Loucy (cell line): ENCODE measurements around the gene BEND7.

ENCODE experiments used
- H2AFZ ChIP-seq: fragments of 200-600 bp; sonication (generic); 2 replicates; pipeline ENCODE4 v1.6.0; 2016; ENCODE audit warnings: antibody characterized with exemption, mild to moderate bottlenecking, low read length, moderate library complexity
- H3F3A ChIP-seq: fragments of 200-600 bp; 2 replicates; pipeline ENCODE4 v1.6.0; 2016; ENCODE audit warnings: antibody characterized with exemption, low read depth, mild to moderate bottlenecking
- H3K27me3 ChIP-seq: fragments of 200-600 bp; sonication (generic); 2 replicates; pipeline ENCODE4 v1.6.1; 2014; ENCODE audit warnings: low read length, mild to moderate bottlenecking; ENCODE audit not compliant: insufficient read depth, poor library complexity, severe bottlenecking
- H3K36me3 ChIP-seq: fragments of 200-600 bp; sonication (generic); 2 replicates; pipeline ENCODE4 v1.6.1; 2016; ENCODE audit warnings: low read length; ENCODE audit not compliant: insufficient read depth
- H3K4me1 ChIP-seq: fragments of 200-600 bp; sonication (generic); 2 replicates; pipeline ENCODE4 v1.5.1; 2014; ENCODE audit warnings: low read length, mild to moderate bottlenecking; ENCODE audit not compliant: insufficient read depth, poor library complexity, severe bottlenecking
- H3K4me2 ChIP-seq: fragments of 200-600 bp; sonication (generic); 2 replicates; pipeline ENCODE4 v1.6.0; 2014; ENCODE audit warnings: antibody characterized with exemption, low read length, low read depth, mild to moderate bottlenecking; ENCODE audit not compliant: poor library complexity, severe bottlenecking
- H3K4me3 ChIP-seq: fragments of 200-600 bp; sonication (generic); 2 replicates; pipeline ENCODE4 v1.5.1; 2014; ENCODE audit warnings: low read length, mild to moderate bottlenecking, mixed read lengths; ENCODE audit not compliant: poor library complexity, severe bottlenecking
- H3K79me2 ChIP-seq: fragments of 200-600 bp; sonication (generic); 2 replicates; pipeline ENCODE4 v1.6.1; 2014; ENCODE audit warnings: low read length; ENCODE audit not compliant: insufficient read depth
- H3K9ac ChIP-seq: fragments of 200-600 bp; sonication (generic); 2 replicates; pipeline ENCODE4 v1.6.0; 2014; ENCODE audit warnings: mild to moderate bottlenecking, low read depth, low read length, moderate library complexity; ENCODE audit not compliant: poor library complexity, severe bottlenecking
- H3K9me2 ChIP-seq: fragments of 200-600 bp; sonication (generic); replicated peaks from 2 replicates; pipeline ENCODE4 v1.6.1; 2016; ENCODE audit warnings: low read depth, low read length, mixed read lengths
- H3K9me3 ChIP-seq: fragments of 200-600 bp; sonication (generic); 2 replicates; pipeline ENCODE4 v1.6.1; 2014; ENCODE audit warnings: mild to moderate bottlenecking, antibody characterized with exemption, low read length, low read depth; ENCODE audit not compliant: insufficient read depth
- H4K20me1 ChIP-seq: fragments of 200-600 bp; sonication (generic); 2 replicates; pipeline ENCODE4 v1.6.0; 2014; ENCODE audit warnings: antibody characterized with exemption, low read length, mild to moderate bottlenecking; ENCODE audit not compliant: insufficient read depth, poor library complexity, severe bottlenecking
- CTCF ChIP-seq: fragments of 200-600 bp; sonication (generic); conservative IDR thresholded peaks from 2 replicates; pipeline ENCODE4 v1.5.1; 2014; ENCODE audit warnings: mild to moderate bottlenecking, antibody characterized with exemption, low read length
- EZH2phosphoT487 ChIP-seq: fragments of 200-600 bp; IDR thresholded peaks from 2 replicates; pipeline ENCODE4 v1.6.1; 2018; ENCODE audit warnings: antibody characterized with exemption, mild to moderate bottlenecking, moderate library complexity, borderline replicate concordance

BEND7 gene

GRCh38 chr10:13521026-13521425 lies 7.8 kb downstream of the BEND7 start:
- H4K20me1 ChIP-seq = no peaks in the 10 kb centered on the region
- H3K9me2 ChIP-seq = no peaks in the 10 kb centered on the region
- no peak overlapping the region for H3K9ac ChIP-seq
- no peaks in the 10 kb centered on the region for H3K79me2 ChIP-seq
- H3K36me3 ChIP-seq = no peaks in the 10 kb centered on the region
- H3K9me3 ChIP-seq = no peaks in the 10 kb centered on the region
- no peaks in the 10 kb centered on the region for H3K27me3 ChIP-seq
- H3F3A ChIP-seq = no peaks in the 10 kb centered on the region
- TF ChIP-seq EZH2phosphoT487 = no peak
- TF ChIP-seq CTCF = no peak
- H3K4me3 ChIP-seq = no peak overlapping the region
- no peak overlapping the region for H2AFZ ChIP-seq
- H3K4me1 ChIP-seq = no peaks in the 10 kb centered on the region
- no peak overlapping the region for H3K4me2 ChIP-seq

GRCh38 chr10:13520194-13520593 lies 8.6 kb downstream of the BEND7 start:
- Histone ChIP-seq H3K9me2 (no peaks in the 10 kb centered on the region), H3K4me2 (no peak overlapping the region), H2AFZ (no peak overlapping the region), H3K9ac (no peak overlapping the region), H3K4me1 (no peaks in the 10 kb centered on the region), H3K9me3 (no peaks in the 10 kb centered on the region), H3F3A (no peaks in the 10 kb centered on the region), H3K36me3 (no peaks in the 10 kb centered on the region), H4K20me1 (no peaks in the 10 kb centered on the region), H3K4me3 (no peak overlapping the region), H3K27me3 (no peaks in the 10 kb centered on the region), H3K79me2 (no peaks in the 10 kb centered on the region)
- TF ChIP-seq CTCF (no peak), EZH2phosphoT487 (no peak)

- Histone ChIP-seq H2AFZ (no peak overlapping the region), H3K9me3 (no peaks in the 10 kb centered on the region), H4K20me1 (no peaks in the 10 kb centered on the region), H3K9me2 (no peaks in the 10 kb centered on the region), H3K4me1 (no peaks in the 10 kb centered on the region), H3K9ac (no peak overlapping the region), H3K4me3 (no peak overlapping the region), H3K4me2 (no peak overlapping the region), H3K27me3 (no peaks in the 10 kb centered on the region), H3F3A (no peaks in the 10 kb centered on the region), H3K79me2 (no peaks in the 10 kb centered on the region), H3K36me3 (no peaks in the 10 kb centered on the region)
- TF ChIP-seq CTCF = peak; percentile 75
- no peak for TF ChIP-seq EZH2phosphoT487
These were observed 10.6 kb downstream of the BEND7 start for GRCh38 chr10:13518076-13518692.
